ENCODE data around the gene SCLY. TPM values are rescaled to one million over a fixed set of nuclear protein-coding genes. Genes with fewer than 3 reads are reported as not detected.

The SCLY gene
- total and polyA plus RNA-seq, 2 of the 8 experiments (the other 6 are each of a cell fraction or from before 2014, with no cell fraction given): 79.0 to 79.5 TPM

DNA sequence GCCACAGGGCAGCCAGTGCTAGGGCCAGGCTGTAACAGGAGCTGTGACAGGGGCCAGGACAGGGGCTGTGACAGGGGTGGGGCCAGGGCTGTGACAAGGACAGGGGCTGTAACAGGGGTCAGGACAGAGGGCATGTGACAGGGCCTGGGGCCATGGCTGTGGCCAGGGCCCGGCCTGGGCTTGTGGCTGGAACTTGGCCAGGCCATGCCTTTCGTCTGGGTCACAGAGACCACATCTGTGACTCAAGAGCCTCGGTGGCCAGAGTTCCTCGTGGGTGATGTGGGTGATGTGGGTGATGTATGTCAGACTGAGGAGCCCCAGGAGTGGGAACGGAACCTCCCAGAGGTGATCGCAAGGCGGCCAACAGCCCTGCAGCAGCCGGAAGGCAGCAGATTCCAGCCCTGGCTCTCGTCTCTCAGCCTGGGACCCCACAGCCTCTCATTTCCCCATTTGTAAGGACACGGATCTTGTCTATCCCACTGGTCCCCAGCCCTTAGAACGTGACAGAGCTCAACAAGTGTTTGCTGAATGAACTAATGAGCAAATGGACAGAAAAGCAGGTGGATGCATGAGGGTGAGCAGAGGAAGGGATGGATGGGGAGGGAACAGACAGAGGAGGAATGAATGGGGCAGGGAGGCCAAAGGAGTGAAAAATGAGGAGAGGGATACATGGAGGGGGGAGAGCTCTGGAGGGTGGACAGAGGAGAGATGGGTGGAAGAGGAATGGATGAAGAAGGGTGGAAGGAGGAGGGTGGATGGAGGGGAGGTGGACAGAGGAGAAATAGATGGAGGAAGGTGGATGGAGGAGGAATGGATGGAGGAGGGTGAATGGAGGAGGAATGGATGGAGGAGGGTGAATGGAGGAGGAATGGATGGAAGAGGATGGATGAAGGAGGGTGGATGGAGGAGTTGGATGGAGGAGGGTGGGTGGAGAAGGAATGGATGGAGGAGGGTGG, 56.7 kb downstream of the SCLY start (continued):
- no peak for TF ChIP-seq NRF1 (IDR thresholded peaks at IDR 0.05; ENCODE audit: low read depth, low read length)
- TF ChIP-seq GTF2F1 (IDR thresholded peaks at IDR 0.05; ENCODE audit: borderline replicate concordance, low read depth, low read length): no peak
- TF ChIP-seq, protein P1, sequence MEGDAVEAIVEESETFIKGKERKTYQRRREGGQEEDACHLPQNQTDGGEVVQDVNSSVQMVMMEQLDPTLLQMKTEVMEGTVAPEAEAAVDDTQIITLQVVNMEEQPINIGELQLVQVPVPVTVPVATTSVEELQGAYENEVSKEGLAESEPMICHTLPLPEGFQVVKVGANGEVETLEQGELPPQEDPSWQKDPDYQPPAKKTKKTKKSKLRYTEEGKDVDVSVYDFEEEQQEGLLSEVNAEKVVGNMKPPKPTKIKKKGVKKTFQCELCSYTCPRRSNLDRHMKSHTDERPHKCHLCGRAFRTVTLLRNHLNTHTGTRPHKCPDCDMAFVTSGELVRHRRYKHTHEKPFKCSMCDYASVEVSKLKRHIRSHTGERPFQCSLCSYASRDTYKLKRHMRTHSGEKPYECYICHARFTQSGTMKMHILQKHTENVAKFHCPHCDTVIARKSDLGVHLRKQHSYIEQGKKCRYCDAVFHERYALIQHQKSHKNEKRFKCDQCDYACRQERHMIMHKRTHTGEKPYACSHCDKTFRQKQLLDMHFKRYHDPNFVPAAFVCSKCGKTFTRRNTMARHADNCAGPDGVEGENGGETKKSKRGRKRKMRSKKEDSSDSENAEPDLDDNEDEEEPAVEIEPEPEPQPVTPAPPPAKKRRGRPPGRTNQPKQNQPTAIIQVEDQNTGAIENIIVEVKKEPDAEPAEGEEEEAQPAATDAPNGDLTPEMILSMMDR (IDR thresholded peaks at IDR 0.05; ENCODE audit: control extremely low read depth in 1 of 3, insufficient read depth in 1 of 3, low read depth in 1 of 3, low read length in 3 of 3): no peak
- TF ChIP-seq HDAC2 (IDR thresholded peaks at IDR 0.05; ENCODE audit: borderline replicate concordance in 1 of 2, low read depth in 2 of 2, low read length in 2 of 2): no peak
- TF ChIP-seq RNF2 (IDR thresholded peaks at IDR 0.05; ENCODE audit: borderline replicate concordance, low read depth, low read length, missing control alignments, poor library complexity, severe bottlenecking): no peak
- no peak for TF ChIP-seq MAFK (IDR thresholded peaks at IDR 0.05; ENCODE audit: low read depth, low read length)
- TF ChIP-seq ASH2L (IDR thresholded peaks at IDR 0.05; ENCODE audit: low read length): no peak
